Measurements from ENCODE around the gene COASY.

The COASY gene

DNA sequence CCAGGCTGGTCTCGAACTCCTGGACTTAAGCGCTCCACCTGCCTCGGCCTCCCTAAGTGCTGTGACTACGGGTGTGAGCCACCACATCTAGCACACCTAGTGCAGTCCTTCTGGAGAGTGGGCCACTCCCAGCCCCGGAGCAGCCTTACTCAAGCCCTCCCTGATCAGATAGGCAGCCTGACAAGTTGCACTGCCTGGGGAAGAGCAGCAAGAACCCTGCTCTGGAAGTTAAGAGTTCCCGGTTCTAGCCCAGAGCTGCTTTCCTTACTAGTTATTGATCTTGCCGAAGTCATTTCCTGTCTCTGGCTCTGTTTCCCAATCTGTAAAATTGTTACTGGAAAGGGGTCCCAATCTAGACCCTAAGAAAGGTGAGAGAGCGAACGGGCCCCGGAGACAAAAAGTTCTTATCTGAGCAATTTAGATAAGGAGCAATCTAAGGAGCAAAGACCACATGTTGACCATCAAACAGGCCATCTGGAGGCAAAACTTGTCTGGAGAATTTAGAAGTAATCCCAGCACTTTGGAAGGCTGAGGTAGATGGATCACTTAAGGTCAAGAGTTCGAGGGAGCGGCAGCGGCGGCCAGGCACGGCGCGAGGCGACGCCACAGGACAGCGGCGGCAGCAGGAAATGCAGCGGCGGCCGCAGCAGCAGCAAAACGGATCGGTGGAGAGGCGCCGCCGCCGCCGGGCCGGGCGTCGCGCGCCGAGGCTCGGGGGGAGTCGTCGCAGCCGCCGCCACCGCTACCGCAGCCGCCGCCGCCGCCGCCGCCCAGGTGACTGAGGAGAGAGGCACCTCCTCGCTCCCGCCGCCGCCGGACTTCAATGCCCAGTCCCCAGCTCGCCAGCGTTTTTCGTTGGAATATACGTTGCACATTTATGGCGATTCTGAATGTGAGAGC, 30.2 kb upstream of the COASY start:
- Histone ChIP-seq H3K4me1 (ENCODE audit: control insufficient read depth in 1 of 2, insufficient read depth in 1 of 2, low read depth in 1 of 2, low read length in 1 of 2) (peaks cover 39 to 50% of the 10 kb centered on the region in 2 experiments), H3K9me3 (no peaks in the 10 kb centered on the region), H3K36me3 (no peaks in the 10 kb centered on the region), H3K27me3 (no peaks in the 10 kb centered on the region), H3K27ac (peak overlapping the region; percentile 50), H3K4me3 (ENCODE audit: low read depth in 1 of 2, low read length in 1 of 2) (peak overlapping the region; percentile 53 to 59)
- TF ChIP-seq, protein P1, sequence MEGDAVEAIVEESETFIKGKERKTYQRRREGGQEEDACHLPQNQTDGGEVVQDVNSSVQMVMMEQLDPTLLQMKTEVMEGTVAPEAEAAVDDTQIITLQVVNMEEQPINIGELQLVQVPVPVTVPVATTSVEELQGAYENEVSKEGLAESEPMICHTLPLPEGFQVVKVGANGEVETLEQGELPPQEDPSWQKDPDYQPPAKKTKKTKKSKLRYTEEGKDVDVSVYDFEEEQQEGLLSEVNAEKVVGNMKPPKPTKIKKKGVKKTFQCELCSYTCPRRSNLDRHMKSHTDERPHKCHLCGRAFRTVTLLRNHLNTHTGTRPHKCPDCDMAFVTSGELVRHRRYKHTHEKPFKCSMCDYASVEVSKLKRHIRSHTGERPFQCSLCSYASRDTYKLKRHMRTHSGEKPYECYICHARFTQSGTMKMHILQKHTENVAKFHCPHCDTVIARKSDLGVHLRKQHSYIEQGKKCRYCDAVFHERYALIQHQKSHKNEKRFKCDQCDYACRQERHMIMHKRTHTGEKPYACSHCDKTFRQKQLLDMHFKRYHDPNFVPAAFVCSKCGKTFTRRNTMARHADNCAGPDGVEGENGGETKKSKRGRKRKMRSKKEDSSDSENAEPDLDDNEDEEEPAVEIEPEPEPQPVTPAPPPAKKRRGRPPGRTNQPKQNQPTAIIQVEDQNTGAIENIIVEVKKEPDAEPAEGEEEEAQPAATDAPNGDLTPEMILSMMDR (IDR thresholded peaks at IDR 0.05), result peak; percentile 56

DNA sequence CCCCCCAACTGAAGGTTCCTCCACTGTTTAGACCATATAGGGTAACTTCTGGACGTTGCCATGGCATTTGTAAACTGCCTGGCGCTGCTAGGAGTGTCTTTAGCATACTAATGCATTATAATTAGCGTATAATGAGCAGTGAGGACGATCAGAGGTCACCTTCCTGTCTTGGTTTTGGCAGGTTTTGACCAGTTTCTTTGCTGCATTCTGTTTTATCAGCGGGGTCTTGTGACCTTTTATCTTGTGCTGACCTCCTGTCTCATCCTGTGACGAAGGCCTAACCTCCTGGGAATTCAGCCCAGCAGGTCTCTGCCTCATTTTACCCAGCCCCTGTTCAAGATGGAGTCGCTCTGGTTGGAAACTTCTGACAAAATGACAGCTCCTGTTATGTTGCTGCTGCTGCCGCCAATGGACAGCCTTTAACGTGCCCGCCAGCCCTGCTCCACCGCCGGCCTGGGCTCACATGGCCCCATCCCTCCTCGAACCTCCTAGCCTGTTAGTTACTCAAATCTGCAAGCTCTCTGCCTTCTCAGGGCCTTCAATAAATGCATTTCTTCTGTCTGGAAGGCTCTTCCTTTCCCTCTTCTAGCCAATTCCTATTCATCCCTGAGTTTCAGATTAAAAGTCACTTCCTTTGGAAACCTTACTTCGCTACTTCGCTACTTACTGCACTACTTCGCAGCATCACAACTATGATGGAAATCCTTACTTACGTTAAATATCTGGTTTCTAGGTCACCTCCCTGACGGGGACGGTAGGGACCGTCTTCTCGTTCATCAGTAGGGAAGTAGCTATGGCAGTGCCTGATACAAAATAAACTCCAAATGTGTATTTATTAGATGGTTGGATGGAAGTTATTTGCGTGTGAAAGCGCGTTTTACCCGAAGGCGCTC, 26.5 kb upstream of the COASY start:
- Histone ChIP-seq H3K27me3 (no peaks in the 10 kb centered on the region), H3K4me1 (ENCODE audit: control insufficient read depth in 1 of 2, insufficient read depth in 1 of 2, low read depth in 1 of 2, low read length in 1 of 2) (peaks cover 26 to 28% of the 10 kb centered on the region in 2 experiments), H3K4me3 (ENCODE audit: low read depth in 1 of 2, low read length in 1 of 2) (peak overlapping the region; percentile 79 to 84), H3K9me3 (no peaks in the 10 kb centered on the region), H3K27ac (peak overlapping the region; percentile 80), H3K36me3 (peaks cover 10% of the 10 kb centered on the region)
- TF ChIP-seq, protein P1 (IDR thresholded peaks at IDR 0.05), result no peak

DNA sequence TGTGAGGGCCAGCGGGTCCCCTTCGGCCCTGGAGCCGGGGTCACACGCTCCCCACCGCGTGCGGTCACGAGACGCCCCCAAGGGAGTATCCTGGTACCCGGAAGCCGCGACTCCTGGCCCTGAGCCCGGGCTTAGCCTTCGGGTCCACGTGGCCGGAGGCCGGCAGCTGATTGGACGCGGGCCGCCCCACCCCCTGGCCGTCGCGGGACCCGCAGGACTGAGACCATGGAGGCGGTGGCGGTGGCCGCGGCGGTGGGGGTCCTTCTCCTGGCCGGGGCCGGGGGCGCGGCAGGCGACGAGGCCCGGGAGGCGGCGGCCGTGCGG, 25.9 kb upstream of the COASY start, which contains the start of gene NAGLU:
Gene NAGLU (plus strand): TSS at position 194 of the 324 bp plus-strand sequence. CDS start 32 bp downstream, at position 226.
- Histone ChIP-seq H3K9me3 (no peaks in the 10 kb centered on the region), H3K4me1 (ENCODE audit: control insufficient read depth in 1 of 2, insufficient read depth in 1 of 2, low read depth in 1 of 2, low read length in 1 of 2) (peaks cover 23 to 25% of the 10 kb centered on the region in 2 experiments), H3K4me3 (ENCODE audit: low read depth in 1 of 2, low read length in 1 of 2) (peak within 1 kb of the TSS; percentile 79 to 84), H3K36me3 (peaks cover 13% of the 10 kb centered on the region), H3K27ac (peak within 1 kb of the TSS; percentile 80), H3K27me3 (no peaks in the 10 kb centered on the region)
- TF ChIP-seq, protein P1 (IDR thresholded peaks at IDR 0.05), result peak; percentile 28

DNA sequence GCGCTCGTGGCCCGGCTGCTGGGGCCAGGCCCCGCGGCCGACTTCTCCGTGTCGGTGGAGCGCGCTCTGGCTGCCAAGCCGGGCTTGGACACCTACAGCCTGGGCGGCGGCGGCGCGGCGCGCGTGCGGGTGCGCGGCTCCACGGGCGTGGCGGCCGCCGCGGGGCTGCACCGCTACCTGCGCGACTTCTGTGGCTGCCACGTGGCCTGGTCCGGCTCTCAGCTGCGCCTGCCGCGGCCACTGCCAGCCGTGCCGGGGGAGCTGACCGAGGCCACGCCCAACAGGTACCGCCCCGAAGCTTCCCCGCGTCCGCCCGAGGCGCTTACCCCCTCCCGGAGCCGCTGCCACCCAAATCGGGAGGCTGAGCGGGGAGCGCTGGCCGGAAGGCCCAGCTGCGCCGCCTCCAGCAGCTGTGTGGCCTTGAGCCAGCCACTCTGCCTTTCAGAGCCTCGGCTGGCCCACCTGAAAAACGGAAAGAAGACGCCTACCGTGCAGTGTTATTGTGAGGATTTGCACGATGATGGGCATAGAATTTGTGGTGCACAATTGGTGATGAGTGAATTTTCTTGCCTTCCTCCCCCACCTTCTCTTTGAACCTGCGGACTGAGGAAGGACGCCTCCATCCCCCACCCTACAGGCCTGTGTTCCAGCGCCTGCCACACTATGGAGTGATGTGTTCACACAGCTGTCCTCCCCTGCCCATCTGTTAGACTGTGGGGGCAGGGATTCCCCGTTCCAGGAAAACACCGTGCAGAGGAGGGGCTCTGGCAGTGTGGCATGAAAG, 25.4 kb upstream of the COASY start:
- peak overlapping the region; percentile 80 for H3K27ac ChIP-seq
- peak overlapping the region; percentile 79 to 84 for H3K4me3 ChIP-seq (ENCODE audit: low read depth in 1 of 2, low read length in 1 of 2)
- H3K4me1 ChIP-seq (ENCODE audit: control insufficient read depth in 1 of 2, insufficient read depth in 1 of 2, low read depth in 1 of 2, low read length in 1 of 2), result peaks cover 20 to 22% of the 10 kb centered on the region in 2 experiments
- H3K27me3 ChIP-seq, result no peaks in the 10 kb centered on the region
- TF ChIP-seq, protein P1 (IDR thresholded peaks at IDR 0.05), result no peak
- peaks cover 18% of the 10 kb centered on the region for H3K36me3 ChIP-seq
- H3K9me3 ChIP-seq, result no peaks in the 10 kb centered on the region
